GM21515 (cell line): ENCODE results near the gene CSNK2B.

Experiments used
- ATAC-seq: cut with Tn5 transposase; IDR thresholded peaks from one replicate; pipeline ENCODE4 v1.9.1; 2021; ENCODE audit not compliant: unreplicated experiment

The CSNK2B gene

GRCh38 chr6:31710523-31711219, 44.8 kb downstream of the CSNK2B start:
- no peak for ATAC-seq

GRCh38 chr6:31711233-31711632, 45.4 kb downstream of the CSNK2B start:
- no peak for ATAC-seq

GRCh38 chr6:31712296-31712695, 46.4 kb downstream of the CSNK2B start:
- no peak for ATAC-seq

GRCh38 chr6:31713465-31713864, 47.6 kb downstream of the CSNK2B start:
- no peak for ATAC-seq

- ATAC-seq = no peak
Observed at GRCh38 chr6:31713991-31714684, 48.3 kb downstream of the CSNK2B start.

- no peak for ATAC-seq
Observed at GRCh38 chr6:31715022-31715958, 49.4 kb downstream of the CSNK2B start, which contains the start of gene LY6G6D. LY6G6D (plus strand) TSS chr6:31715348; CDS start chr6:31715356, 8 bp downstream.

GRCh38 chr6:31717499-31718222, 51.8 kb downstream of the CSNK2B start:
- ATAC-seq = no peak

GRCh38 chr6:31718265-31718664, 52.4 kb downstream of the CSNK2B start:
- no peak for ATAC-seq

GRCh38 chr6:31719001-31719400, 53.1 kb downstream of the CSNK2B start:
- ATAC-seq = no peak
